Measurements from ENCODE around the gene ANO1.

The ANO1 gene

GRCh38 chr11:70105755-70106571, 27.8 kb downstream of the ANO1 start:
- Histone ChIP-seq H3K4me1 (ENCODE audit: low read length) (no peaks in the 10 kb centered on the region), H3K79me2 (ENCODE audit: low read length) (no peaks in the 10 kb centered on the region), H2AFZ (ENCODE audit: low read depth, low read length) (no peak overlapping the region), H3K4me2 (ENCODE audit: low read length) (no peak overlapping the region), H4K20me1 (ENCODE audit: insufficient read depth, low read length) (no peaks in the 10 kb centered on the region), H3K9me3 (ENCODE audit: insufficient read depth, low read length) (no peaks in the 10 kb centered on the region), H3K36me3 (replicated peaks; ENCODE audit: low read depth, low read length) (no peaks in the 10 kb centered on the region), H3K9ac (ENCODE audit: low read length) (no peak overlapping the region), H3K4me3 (ENCODE audit: low read length) (no peak overlapping the region), H3K27ac (ENCODE audit: low read length) (no peak overlapping the region), H3K27me3 (ENCODE audit: low read depth, low read length) (peaks cover 36% of the 10 kb centered on the region)
- TF ChIP-seq CTCF (IDR thresholded peaks at IDR 0.05; ENCODE audit: low read depth, low read length) (no peak), EZH2phosphoT487 (IDR thresholded peaks at IDR 0.05; ENCODE audit: low read depth) (no peak)

- H3K9ac ChIP-seq (ENCODE audit: low read length), result no peak overlapping the region
- peaks cover 39% of the 10 kb centered on the region for H3K27me3 ChIP-seq (ENCODE audit: low read depth, low read length)
- H3K4me3 ChIP-seq (ENCODE audit: low read length), result no peak overlapping the region
- no peaks in the 10 kb centered on the region for H4K20me1 ChIP-seq (ENCODE audit: insufficient read depth, low read length)
- no peaks in the 10 kb centered on the region for H3K36me3 ChIP-seq (replicated peaks; ENCODE audit: low read depth, low read length)
- no peak overlapping the region for H3K4me2 ChIP-seq (ENCODE audit: low read length)
- no peak overlapping the region for H3K27ac ChIP-seq (ENCODE audit: low read length)
- H3K79me2 ChIP-seq (ENCODE audit: low read length), result no peaks in the 10 kb centered on the region
- H2AFZ ChIP-seq (ENCODE audit: low read depth, low read length), result no peak overlapping the region
- TF ChIP-seq EZH2phosphoT487 (IDR thresholded peaks at IDR 0.05; ENCODE audit: low read depth), result no peak
- no peak for TF ChIP-seq CTCF (IDR thresholded peaks at IDR 0.05; ENCODE audit: low read depth, low read length)
- H3K9me3 ChIP-seq (ENCODE audit: insufficient read depth, low read length), result no peaks in the 10 kb centered on the region
- H3K4me1 ChIP-seq (ENCODE audit: low read length), result no peaks in the 10 kb centered on the region
These were observed 28.6 kb downstream of the ANO1 start for GRCh38 chr11:70106757-70107156.

- no peak overlapping the region for H3K4me2 ChIP-seq (ENCODE audit: low read length)
- no peak overlapping the region for H2AFZ ChIP-seq (ENCODE audit: low read depth, low read length)
- no peak overlapping the region for H3K9ac ChIP-seq (ENCODE audit: low read length)
- no peaks in the 10 kb centered on the region for H4K20me1 ChIP-seq (ENCODE audit: insufficient read depth, low read length)
- H3K79me2 ChIP-seq (ENCODE audit: low read length), result no peaks in the 10 kb centered on the region
- no peak overlapping the region for H3K4me3 ChIP-seq (ENCODE audit: low read length)
- no peaks in the 10 kb centered on the region for H3K4me1 ChIP-seq (ENCODE audit: low read length)
- TF ChIP-seq CTCF (IDR thresholded peaks at IDR 0.05; ENCODE audit: low read depth, low read length), result no peak
- no peak for TF ChIP-seq EZH2phosphoT487 (IDR thresholded peaks at IDR 0.05; ENCODE audit: low read depth)
- no peaks in the 10 kb centered on the region for H3K9me3 ChIP-seq (ENCODE audit: insufficient read depth, low read length)
- H3K27me3 ChIP-seq (ENCODE audit: low read depth, low read length), result peaks cover 39% of the 10 kb centered on the region
- H3K27ac ChIP-seq (ENCODE audit: low read length), result no peak overlapping the region
- no peaks in the 10 kb centered on the region for H3K36me3 ChIP-seq (replicated peaks; ENCODE audit: low read depth, low read length)
These were observed 29.1 kb downstream of the ANO1 start for GRCh38 chr11:70107191-70107590.

GRCh38 chr11:70107756-70108155, 29.6 kb downstream of the ANO1 start:
- Histone ChIP-seq H3K4me2 (ENCODE audit: low read length) (no peak overlapping the region), H3K36me3 (replicated peaks; ENCODE audit: low read depth, low read length) (no peaks in the 10 kb centered on the region), H3K4me1 (ENCODE audit: low read length) (no peaks in the 10 kb centered on the region), H3K9me3 (ENCODE audit: insufficient read depth, low read length) (no peaks in the 10 kb centered on the region), H4K20me1 (ENCODE audit: insufficient read depth, low read length) (no peaks in the 10 kb centered on the region), H3K4me3 (ENCODE audit: low read length) (no peak overlapping the region), H3K27me3 (ENCODE audit: low read depth, low read length) (peaks cover 39% of the 10 kb centered on the region), H3K79me2 (ENCODE audit: low read length) (no peaks in the 10 kb centered on the region), H2AFZ (ENCODE audit: low read depth, low read length) (no peak overlapping the region), H3K27ac (ENCODE audit: low read length) (no peak overlapping the region), H3K9ac (ENCODE audit: low read length) (no peak overlapping the region)
- no peak for TF ChIP-seq EZH2phosphoT487 (IDR thresholded peaks at IDR 0.05; ENCODE audit: low read depth)
- TF ChIP-seq CTCF (IDR thresholded peaks at IDR 0.05; ENCODE audit: low read depth, low read length), result no peak

All from OCI-LY3 (cell line).